Activated naive CD4-positive, alpha-beta T cell treated with anti-CD3 and anti-CD28 coated beads, Interleukin-2, amount 10 ng/mL, durations not matched to agents 7 days and 5 days (primary cell): ENCODE measurements around the gene TRDMT1.
A peak's percentile ranks its signal among the peaks of the same experiment; 100 is the strongest.

Experiments
- CTCF ChIA-PET: fragments of 350-600 bp; sonication (Branson Sonifier 250); formaldehyde crosslinking; loops from one replicate; lab custom pipeline; 2021; ENCODE audit warnings: antibody characterized with exemption; lab: Charles Lee
- DNase-seq: peaks from one replicate; pipeline ENCODE4 v3.0.0-alpha.2; 2020
- H3K27ac Mint-ChIP-seq: one replicate; pipeline ENCODE4 v1.8.0; 2021; ENCODE audit warnings: mild to moderate bottlenecking, moderate library complexity, mixed read lengths
- H3K27me3 Mint-ChIP-seq: one replicate; pipeline ENCODE4 v1.8.0; 2021; ENCODE audit warnings: mild to moderate bottlenecking, mixed read lengths
- H3K36me3 Mint-ChIP-seq: one replicate; pipeline ENCODE4 v1.8.0; 2021; ENCODE audit warnings: mixed read lengths
- H3K4me1 Mint-ChIP-seq: one replicate; pipeline ENCODE4 v1.8.0; 2021; ENCODE audit warnings: mixed read lengths
- H3K4me3 Mint-ChIP-seq: one replicate; pipeline ENCODE4 v1.8.0; 2021; ENCODE audit warnings: mild to moderate bottlenecking, moderate library complexity, mixed read lengths
- H3K9me3 Mint-ChIP-seq: one replicate; pipeline ENCODE4 v1.8.0; 2021; ENCODE audit warnings: mixed read lengths

TRDMT1 gene

DNA sequence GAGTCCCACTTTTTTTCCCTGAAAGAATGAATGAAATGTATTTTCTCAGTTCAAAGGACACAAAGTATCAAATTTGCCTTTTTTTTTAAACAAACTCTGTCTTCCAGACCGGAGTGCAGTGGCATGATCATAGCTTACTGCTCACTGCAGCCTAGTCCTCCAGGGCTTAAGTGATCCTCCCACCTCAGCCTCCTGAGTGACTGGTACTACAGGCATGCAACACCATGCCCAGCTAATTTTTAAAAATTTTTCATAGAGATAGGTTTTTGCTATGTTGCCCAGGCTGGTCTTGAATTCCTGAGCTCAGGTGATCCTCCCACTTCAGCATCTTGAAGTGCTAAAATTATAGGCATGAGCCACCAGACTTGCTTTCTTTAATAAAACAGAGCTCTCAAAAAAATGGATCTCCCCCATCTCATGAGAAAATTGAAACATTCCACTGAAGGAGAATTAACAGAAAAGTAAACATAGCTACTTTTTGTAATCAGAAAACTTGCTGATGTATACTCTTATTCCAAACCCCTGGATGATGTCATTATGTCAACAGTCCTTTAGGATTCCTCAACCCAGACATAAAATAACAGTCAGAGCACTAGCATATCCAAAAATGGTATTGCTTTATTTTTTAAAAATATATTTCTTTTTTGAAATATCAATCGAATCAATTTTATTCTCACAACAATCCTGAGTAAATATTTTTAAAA is 12.3 kb upstream of the TRDMT1 start:
- Mint-ChIP-seq H3K4me3 (no peak overlapping the region), H3K27me3 (peaks cover 5% of the 10 kb centered on the region), H3K9me3 (no peaks in the 10 kb centered on the region), H3K27ac (no peak overlapping the region), H3K36me3 (peaks cover 22% of the 10 kb centered on the region), H3K4me1 (peaks cover 48% of the 10 kb centered on the region)
- no peak for DNase-seq
- CTCF ChIA-PET: interaction anchor here (0.9 to 2.2 kb wide), 4 partner anchors 13 to 190 kb away, joined by 3 to 5 read pairs (median 3); no protein-coding TSS in a partner anchor

DNA sequence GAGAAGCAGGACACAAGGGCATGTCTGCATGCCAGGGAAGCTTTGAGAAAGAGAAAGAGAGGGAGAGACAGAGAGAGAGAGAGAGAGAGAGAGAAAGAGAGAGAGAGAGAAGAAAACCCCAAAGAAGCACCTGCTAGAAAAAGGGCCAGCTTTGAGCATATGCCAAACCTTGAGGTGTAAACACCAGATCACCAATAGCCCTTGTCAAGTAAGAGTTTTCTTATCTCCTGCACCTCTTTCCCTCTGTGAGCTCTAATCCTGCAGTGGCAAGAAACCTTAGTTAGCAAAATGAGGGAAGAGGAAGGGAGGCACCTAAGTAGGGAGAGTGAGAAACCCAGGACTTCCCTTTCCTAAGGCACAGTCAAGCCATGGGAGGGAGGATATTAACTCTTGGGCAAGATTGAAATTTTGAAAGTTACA is 11.3 kb upstream of the TRDMT1 start:
- CTCF ChIA-PET: interaction anchor here (1.0 to 2.2 kb wide), 3 partner anchors 14 to 21 kb away, joined by 3 to 5 read pairs (median 3); no protein-coding TSS in a partner anchor
- peaks cover 5% of the 10 kb centered on the region for H3K27me3 Mint-ChIP-seq
- H3K27ac Mint-ChIP-seq: no peak overlapping the region
- H3K4me3 Mint-ChIP-seq: no peak overlapping the region
- DNase-seq: no peak
- H3K36me3 Mint-ChIP-seq: peaks cover 18% of the 10 kb centered on the region
- H3K9me3 Mint-ChIP-seq: no peaks in the 10 kb centered on the region
- peaks cover 55% of the 10 kb centered on the region for H3K4me1 Mint-ChIP-seq

DNA sequence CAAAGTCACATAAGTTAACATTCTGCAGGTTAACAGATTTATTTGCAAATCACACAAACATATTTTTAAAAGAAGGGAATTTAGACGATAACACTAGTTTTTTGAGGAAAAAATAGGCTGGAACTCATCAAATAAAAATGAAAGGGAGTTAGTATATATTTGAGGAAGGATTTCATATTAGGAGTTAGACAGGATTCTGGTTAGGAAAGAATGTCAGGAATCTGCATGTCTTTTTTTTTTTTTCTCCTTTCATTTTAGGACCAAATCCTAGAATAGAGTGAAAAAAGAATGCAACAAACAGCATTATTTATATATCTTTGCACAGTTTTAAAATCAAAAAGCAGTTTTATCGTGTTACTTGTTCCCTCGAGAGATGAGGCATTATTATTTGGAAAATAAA is 8.9 kb upstream of the TRDMT1 start:
- Mint-ChIP-seq H3K27ac (no peak overlapping the region), H3K36me3 (peaks cover 16% of the 10 kb centered on the region), H3K4me3 (no peak overlapping the region), H3K4me1 (peaks cover 52% of the 10 kb centered on the region), H3K9me3 (no peaks in the 10 kb centered on the region), H3K27me3 (peaks cover 5% of the 10 kb centered on the region)
- no peak for DNase-seq
- CTCF ChIA-PET: no interaction called here

DNA sequence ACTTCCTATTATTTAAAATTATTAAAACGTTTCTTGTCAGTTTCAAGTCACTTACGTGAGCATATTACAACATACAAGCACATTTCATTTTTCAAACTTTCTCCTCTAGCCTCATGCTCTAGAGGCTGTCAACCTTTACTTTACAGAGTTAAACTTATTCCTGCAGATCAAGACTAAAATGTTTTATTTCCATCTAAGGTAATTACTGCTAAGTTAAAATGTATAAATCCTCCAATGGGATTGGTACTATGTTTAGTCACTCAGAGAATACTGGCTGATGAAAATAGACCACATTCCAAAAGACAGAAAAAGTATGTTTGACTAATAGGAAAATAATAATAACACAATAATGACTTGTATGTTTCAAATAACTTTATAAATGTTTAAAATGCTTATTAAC is 8.4 kb upstream of the TRDMT1 start:
- CTCF ChIA-PET: no interaction called here
- DNase-seq: no peak
- Mint-ChIP-seq H3K27ac (no peak overlapping the region), H3K4me1 (peaks cover 47% of the 10 kb centered on the region), H3K9me3 (no peaks in the 10 kb centered on the region), H3K4me3 (no peak overlapping the region), H3K27me3 (peaks cover 5% of the 10 kb centered on the region), H3K36me3 (peaks cover 13% of the 10 kb centered on the region)

DNA sequence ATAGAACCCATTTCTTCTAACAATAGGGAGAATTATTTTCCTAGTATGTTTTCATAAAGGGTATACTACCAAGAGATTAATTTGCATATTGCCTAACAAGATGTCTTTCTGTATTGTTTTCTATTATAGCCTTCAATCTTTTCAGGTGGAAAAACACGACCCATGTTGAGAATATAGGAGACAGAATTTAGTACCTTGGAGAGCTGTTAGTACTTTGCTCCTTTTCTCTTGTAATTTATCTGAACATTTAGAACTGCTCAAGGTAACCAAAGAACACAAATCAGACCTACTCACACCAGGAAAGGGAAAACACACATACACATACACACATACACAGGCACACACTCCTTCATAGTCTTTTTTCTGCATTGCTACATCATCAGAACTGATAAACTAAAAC is 7.8 kb upstream of the TRDMT1 start:
- Mint-ChIP-seq H3K9me3 (no peaks in the 10 kb centered on the region), H3K27ac (no peak overlapping the region), H3K4me3 (no peak overlapping the region), H3K27me3 (peaks cover 5% of the 10 kb centered on the region), H3K36me3 (peaks cover 8% of the 10 kb centered on the region), H3K4me1 (peaks cover 46% of the 10 kb centered on the region)
- CTCF ChIA-PET: no interaction called here
- DNase-seq: no peak

DNA sequence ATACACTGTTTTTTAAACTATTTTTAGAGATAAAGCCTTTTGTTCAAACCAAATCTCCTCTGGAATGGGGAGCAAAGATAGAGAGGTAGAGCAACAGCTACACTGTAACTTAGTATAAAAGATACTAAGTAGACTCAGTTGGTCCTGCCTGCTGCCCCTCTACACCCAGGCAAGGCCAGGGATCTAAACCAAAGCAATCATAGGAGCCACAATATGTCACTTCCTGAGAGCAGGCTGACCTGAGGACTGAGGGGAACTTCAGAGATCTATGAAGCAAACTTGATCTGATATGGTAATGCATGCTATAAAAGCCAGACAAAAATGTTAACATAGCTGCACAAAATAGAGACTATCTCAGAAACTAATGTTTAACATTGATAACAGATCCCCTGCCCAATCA is 7.0 kb upstream of the TRDMT1 start:
- H3K36me3 Mint-ChIP-seq: peaks cover 6% of the 10 kb centered on the region
- DNase-seq: no peak
- no peak overlapping the region for H3K27ac Mint-ChIP-seq
- peaks cover 49% of the 10 kb centered on the region for H3K4me1 Mint-ChIP-seq
- peaks cover 5% of the 10 kb centered on the region for H3K27me3 Mint-ChIP-seq
- H3K4me3 Mint-ChIP-seq: no peak overlapping the region
- no peaks in the 10 kb centered on the region for H3K9me3 Mint-ChIP-seq
- CTCF ChIA-PET: no interaction called here

DNA sequence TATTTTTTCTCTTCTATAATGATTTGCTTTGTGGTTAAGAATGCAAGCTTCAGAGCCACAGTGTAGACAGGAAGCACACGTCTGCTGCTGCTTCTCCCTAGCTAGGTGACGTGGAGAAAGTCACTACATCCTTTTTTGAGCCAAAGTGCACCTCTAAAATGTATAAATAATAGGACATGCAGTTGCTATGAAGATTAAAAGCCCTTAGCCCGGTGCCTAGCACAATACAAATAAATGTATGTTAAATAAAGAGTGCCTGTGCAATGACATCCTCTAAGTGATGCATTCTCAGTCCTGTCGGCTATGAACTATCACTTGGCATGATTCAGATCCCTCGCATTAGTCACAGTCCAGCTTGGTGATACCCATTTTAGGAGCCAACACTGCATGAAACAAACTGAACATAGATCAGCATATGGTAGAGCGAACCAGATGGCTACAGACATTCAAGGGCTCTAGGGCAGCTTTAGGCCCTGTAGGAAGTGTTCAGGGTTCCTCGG is 4.8 kb upstream of the TRDMT1 start:
- Mint-ChIP-seq H3K27me3 (no peaks in the 10 kb centered on the region), H3K36me3 (no peaks in the 10 kb centered on the region), H3K27ac (peak overlapping the region; percentile 88), H3K4me3 (peak overlapping the region; percentile 35), H3K9me3 (no peaks in the 10 kb centered on the region), H3K4me1 (peaks cover 52% of the 10 kb centered on the region)
- DNase-seq: peak; percentile 54
- CTCF ChIA-PET: interaction anchor here (1.3 to 4.7 kb wide), 4 partner anchors 10 to 23 kb away, joined by 3 to 24 read pairs (median 10); no protein-coding TSS in a partner anchor

DNA sequence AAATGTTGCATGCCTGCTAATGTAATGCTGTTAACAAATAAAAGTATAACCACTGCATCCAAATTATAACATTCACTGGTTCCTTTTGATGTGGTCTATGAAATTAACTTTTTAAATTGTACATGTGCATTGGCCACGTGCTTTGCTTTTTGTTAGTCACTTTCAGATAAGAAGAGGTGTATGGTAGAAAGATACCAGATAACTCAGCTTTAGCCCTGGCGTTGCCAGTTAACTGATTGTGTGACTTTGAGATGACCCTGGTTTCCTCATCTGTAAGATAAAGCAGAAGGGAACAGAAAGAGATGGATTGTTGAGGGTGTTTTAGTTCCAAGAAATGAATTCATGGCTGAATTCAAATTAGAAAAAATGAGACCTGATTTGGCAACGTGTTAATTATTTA is 1.9 kb upstream of the TRDMT1 start:
- Mint-ChIP-seq H3K4me3 (no peak overlapping the region), H3K27ac (peak overlapping the region; percentile 21), H3K9me3 (no peaks in the 10 kb centered on the region), H3K27me3 (no peaks in the 10 kb centered on the region), H3K4me1 (peaks cover 65% of the 10 kb centered on the region), H3K36me3 (no peaks in the 10 kb centered on the region)
- CTCF ChIA-PET: interaction anchor here (4.7 kb wide), 1 partner anchor 26 kb away, joined by 24 read pairs; no protein-coding TSS in a partner anchor
- no peak for DNase-seq

DNA sequence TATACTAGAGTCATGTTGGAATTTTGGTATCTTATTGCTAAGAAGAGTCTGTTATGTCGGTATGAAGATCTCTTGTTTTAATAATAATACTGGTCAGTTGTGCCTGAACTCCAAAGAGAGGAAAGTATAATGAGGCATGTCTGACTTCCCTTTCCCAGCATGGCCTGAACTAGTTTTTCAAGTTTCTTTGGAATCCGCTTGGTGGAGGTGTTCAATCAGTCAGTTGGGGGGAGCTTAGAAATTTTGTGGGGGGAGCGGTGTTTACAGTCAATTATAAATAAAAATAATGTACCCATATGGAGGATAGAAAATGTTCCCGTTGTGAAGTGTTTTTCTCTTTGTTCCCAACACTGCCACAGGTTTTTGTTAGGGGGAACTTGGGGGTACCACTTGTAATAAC is 1.5 kb upstream of the TRDMT1 start:
- Mint-ChIP-seq H3K4me1 (peaks cover 62% of the 10 kb centered on the region), H3K4me3 (no peak overlapping the region), H3K36me3 (no peaks in the 10 kb centered on the region), H3K9me3 (no peaks in the 10 kb centered on the region), H3K27me3 (no peaks in the 10 kb centered on the region), H3K27ac (no peak overlapping the region)
- CTCF ChIA-PET: no interaction called here
- no peak for DNase-seq

DNA sequence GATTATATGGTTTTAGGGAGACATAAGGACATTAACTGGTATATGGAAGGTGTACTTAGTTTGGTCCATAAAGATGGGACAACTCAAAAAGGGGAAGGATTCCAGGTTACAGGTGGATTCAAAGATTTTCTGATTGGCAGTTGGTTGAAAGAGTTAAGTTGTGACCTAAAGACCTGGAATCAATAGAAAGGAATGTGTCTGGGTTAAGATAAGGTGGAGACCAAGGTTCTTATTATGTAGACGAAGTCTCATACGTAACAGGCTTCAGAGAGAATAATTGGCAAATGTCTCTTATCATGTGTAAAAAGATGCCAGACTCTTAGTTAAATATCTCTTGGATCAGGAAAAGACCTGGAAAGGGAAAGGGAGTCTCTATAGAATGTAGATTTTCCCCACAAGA is 1.0 kb upstream of the TRDMT1 start:
- CTCF ChIA-PET: interaction anchor here (0.7 to 2.8 kb wide), 2 partner anchors 28 to 181 kb away, joined by 3 to 15 read pairs; no protein-coding TSS in a partner anchor
- H3K27ac Mint-ChIP-seq: no peak overlapping the region

DNA sequence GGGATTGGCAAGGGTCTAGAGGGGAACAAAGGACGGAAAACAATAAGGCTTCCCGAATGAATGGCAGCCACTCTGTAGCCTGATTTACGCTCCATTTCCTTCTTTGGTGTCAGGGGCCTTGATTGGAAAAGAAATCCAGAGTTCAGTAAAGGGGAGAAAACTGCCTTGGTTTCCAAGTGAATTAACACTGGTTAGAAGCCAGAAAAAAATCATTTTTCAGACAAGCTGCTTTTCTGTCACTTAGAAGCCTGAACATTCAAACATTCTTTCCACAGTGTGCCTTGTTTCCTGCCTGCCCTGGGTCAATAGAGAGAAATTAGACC is 283 bp upstream of the TRDMT1 start:
- H3K27me3 Mint-ChIP-seq: no peaks in the 10 kb centered on the region
- H3K4me1 Mint-ChIP-seq: peaks cover 55% of the 10 kb centered on the region
- CTCF ChIA-PET: interaction anchor here (0.7 to 2.8 kb wide), 5 partner anchors 17 to 180 kb away, joined by 3 to 15 read pairs (median 3); no protein-coding TSS in a partner anchor
- no peak for DNase-seq
- H3K9me3 Mint-ChIP-seq: no peaks in the 10 kb centered on the region
- peaks cover 2% of the 10 kb centered on the region for H3K36me3 Mint-ChIP-seq
- peak overlapping the region; percentile 93 for H3K4me3 Mint-ChIP-seq
- H3K27ac Mint-ChIP-seq: peak overlapping the region; percentile 90

More for the DNA sequence above, 1.0 kb upstream of the TRDMT1 start:
- DNase-seq: no peak
- H3K4me1 Mint-ChIP-seq: peaks cover 61% of the 10 kb centered on the region
- H3K36me3 Mint-ChIP-seq: no peaks in the 10 kb centered on the region
- H3K4me3 Mint-ChIP-seq: no peak overlapping the region
- H3K27me3 Mint-ChIP-seq: no peaks in the 10 kb centered on the region
- no peaks in the 10 kb centered on the region for H3K9me3 Mint-ChIP-seq

DNA sequence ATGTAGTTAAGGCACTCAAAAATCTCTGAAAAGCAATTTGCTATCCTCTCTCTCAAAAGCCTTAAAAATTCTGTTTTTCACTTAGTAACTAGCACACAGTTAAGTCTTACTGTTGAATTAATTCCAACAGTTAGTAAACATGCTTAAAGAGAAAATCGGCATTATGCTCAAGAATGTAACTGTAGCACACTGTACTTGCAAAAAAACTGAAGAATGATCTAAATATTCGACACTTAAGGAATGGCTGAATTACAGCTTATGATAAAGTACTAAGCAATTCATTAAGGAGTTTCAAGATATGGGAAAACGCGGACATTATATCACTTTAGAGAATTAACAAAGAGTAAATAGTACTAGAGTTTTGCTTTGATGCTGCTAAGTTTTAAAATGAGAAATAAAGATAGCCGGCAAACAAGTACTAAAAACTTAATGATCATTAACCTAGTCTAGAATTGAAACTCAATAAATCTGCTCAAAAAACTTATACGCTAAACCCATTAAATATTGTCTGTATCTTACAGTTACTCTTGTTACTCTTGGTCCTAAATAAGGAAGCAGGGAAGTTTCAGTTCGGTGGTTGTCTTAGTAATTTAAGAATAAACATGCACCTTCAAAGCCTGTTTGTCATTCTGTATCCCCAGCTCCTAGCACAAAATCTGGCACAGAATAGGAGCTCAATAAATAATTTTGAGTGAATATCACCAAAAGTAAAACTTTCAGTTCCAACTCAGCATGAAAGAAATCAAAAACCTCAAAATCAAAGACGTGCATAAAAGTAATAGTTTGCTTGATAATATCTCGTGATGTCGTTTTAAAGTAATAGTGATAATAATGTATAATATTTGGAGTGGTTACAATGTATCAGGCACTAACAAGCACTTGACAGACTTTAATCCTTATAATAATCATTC is 1.2 kb downstream of the TRDMT1 start:
- Mint-ChIP-seq H3K4me1 (peaks cover 42% of the 10 kb centered on the region), H3K9me3 (no peaks in the 10 kb centered on the region), H3K4me3 (peak overlapping the region; percentile 93), H3K27me3 (no peaks in the 10 kb centered on the region), H3K36me3 (peaks cover 2% of the 10 kb centered on the region), H3K27ac (peak overlapping the region; percentile 90)
- no peak for DNase-seq
- CTCF ChIA-PET: interaction anchor here (1.0 to 2.8 kb wide), 6 partner anchors 17 to 344 kb away, joined by 3 to 15 read pairs (median 4); no protein-coding TSS in a partner anchor

DNA sequence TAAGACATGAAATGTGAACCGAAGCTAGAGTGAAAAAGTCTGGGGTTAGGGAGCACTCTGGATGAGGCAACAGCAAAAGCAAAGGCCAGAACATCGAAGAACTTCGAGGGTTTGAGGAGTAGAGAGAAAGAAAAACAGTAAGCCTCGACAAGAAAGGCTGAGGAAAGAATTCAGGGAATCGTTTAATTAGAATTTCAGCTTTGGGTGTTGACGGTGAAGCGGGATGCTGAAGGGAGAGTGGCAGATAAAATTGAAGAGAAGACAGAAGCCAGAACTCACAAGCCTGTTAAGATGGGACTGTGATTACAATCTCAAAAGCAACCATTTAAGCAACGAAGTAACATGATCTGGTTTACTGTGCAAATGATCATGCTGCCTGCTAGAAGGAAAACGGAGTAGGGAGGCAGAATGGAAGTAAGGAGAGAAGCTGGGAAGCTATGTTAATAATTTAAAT is 2.1 kb downstream of the TRDMT1 start:
- peak overlapping the region; percentile 93 for H3K4me3 Mint-ChIP-seq
- peaks cover 39% of the 10 kb centered on the region for H3K4me1 Mint-ChIP-seq
- no peaks in the 10 kb centered on the region for H3K27me3 Mint-ChIP-seq
- H3K36me3 Mint-ChIP-seq: peaks cover 2% of the 10 kb centered on the region
- no peak overlapping the region for H3K27ac Mint-ChIP-seq
- CTCF ChIA-PET: interaction anchor here (2.8 kb wide), 1 partner anchor 31 kb away, joined by 15 read pairs; no protein-coding TSS in a partner anchor
- H3K9me3 Mint-ChIP-seq: no peaks in the 10 kb centered on the region
- no peak for DNase-seq

DNA sequence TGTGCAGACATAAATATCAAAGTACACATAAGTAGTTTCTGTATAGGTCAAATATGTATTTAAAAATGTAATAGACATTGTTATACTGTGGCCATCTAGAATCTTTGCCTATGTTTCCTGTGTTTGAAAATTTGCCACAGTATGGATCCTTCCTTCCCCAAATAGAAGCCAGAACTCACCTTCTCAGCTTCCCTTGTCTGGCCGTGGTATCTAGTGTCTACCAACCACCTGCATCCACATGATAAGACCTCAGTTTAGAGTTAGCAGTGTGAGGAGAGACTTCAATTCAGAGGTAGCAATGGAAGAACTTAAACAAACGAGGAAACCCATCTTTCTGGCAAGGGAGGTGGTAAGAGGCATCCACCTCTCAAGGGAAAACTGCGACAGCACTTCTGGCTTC is 4.9 kb downstream of the TRDMT1 start:
- peaks cover 2% of the 10 kb centered on the region for H3K27me3 Mint-ChIP-seq
- DNase-seq: no peak
- peaks cover 5% of the 10 kb centered on the region for H3K36me3 Mint-ChIP-seq
- no peaks in the 10 kb centered on the region for H3K9me3 Mint-ChIP-seq
- no peak overlapping the region for H3K27ac Mint-ChIP-seq
- H3K4me3 Mint-ChIP-seq: no peak overlapping the region
- CTCF ChIA-PET: no interaction called here
- peaks cover 25% of the 10 kb centered on the region for H3K4me1 Mint-ChIP-seq
